ENCODE measurements around the gene ZBTB17. TPM values are rescaled to one million over a fixed set of nuclear protein-coding genes. Genes with fewer than 3 reads are reported as not detected.

ZBTB17 gene
- total and polyA plus RNA-seq, 2 experiments from 2014 or later = 21.9 to 26.6 TPM

GRCh38 chr1:15948595-15949452 is 27.1 kb downstream of the ZBTB17 start:
- Histone ChIP-seq H4K20me1 (replicated peaks; ENCODE audit: insufficient read depth) (no peaks in the 10 kb centered on the region), H2AFZ (no peak overlapping the region), H3K27me3 (ENCODE audit: insufficient read depth) (no peaks in the 10 kb centered on the region), H3F3A (replicated peaks; ENCODE audit: low read depth) (no peaks in the 10 kb centered on the region), H3K27ac (ENCODE audit: low read depth) (peak overlapping the region; percentile 81), H3K4me1 (ENCODE audit: insufficient read depth) (peaks cover 27% of the 10 kb centered on the region), H3K79me2 (replicated peaks; ENCODE audit: insufficient read depth) (peaks cover 10% of the 10 kb centered on the region; the same call in 1 of the 2 replicates), H3K4me3 (no peak overlapping the region), H3K36me3 (ENCODE audit: insufficient read depth) (no peaks in the 10 kb centered on the region; the same call in 1 of the 2 replicates), H3K9me2 (ENCODE audit: insufficient read depth) (no peaks in the 10 kb centered on the region), H3K4me2 (peak overlapping the region; percentile 45; the same call in 1 of the 2 replicates)
- Mint-ChIP-seq H3K4me3 (peak overlapping the region; percentile 47; the same call in 1 of the 3 replicates), H3K36me3 (ENCODE audit: low read depth) (peaks cover 11% of the 10 kb centered on the region), H3K27ac (peak overlapping the region; percentile 96), H3K27me3 (ENCODE audit: insufficient read depth, low read depth, poor library complexity) (peaks cover 15% of the 10 kb centered on the region), H3K4me1 (peaks cover 56% of the 10 kb centered on the region), H3K9me3 (no peaks in the 10 kb centered on the region)
- ATAC-seq (peak; percentile 19), DNase-seq (ENCODE audit: low spot score) (peak; percentile 52)
- TF ChIP-seq ZNF462 (CRISPR knock-in tag; IDR thresholded peaks at IDR 0.05) (no peak), EZH2phosphoT487 (IDR thresholded peaks at IDR 0.05; ENCODE audit: unreplicated experiment) (no peak), ETS1 (IDR thresholded peaks at IDR 0.05) (no peak)

Data from GM23338 (cell line).